ENCODE data around the gene ZNF133. TPM values are rescaled to one million over a fixed set of nuclear protein-coding genes. Genes with fewer than 3 reads are reported as not detected.

ZNF133 gene
- total RNA-seq, 2 experiments from 2014 or later: 5.9 to 6.5 TPM

DNA sequence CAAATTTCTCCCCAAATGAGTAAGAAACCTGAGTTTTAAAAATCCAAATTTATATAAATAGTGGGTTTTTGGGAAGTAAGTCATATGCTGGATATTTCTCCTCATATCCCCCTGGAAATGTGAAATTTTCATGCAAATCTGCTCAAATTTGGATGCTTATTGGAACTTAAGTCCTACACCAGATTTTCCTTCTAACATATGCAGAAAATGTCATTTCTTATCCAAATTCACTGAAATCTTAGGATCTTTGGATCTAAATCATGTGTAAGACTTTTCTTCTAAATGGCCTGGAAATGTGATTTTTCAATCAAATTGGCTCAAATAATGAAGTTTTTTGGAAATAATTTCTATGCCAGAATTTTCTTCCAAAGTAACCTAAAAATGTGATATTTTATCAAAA, 33.0 kb downstream of the ZNF133 start:
- Histone ChIP-seq H3K36me3 (ENCODE audit: insufficient read depth, low read length) (no peaks in the 10 kb centered on the region), H3K4me3 (ENCODE audit: low read depth, low read length, poor library complexity, severe bottlenecking) (no peak overlapping the region), H3K9me3 (ENCODE audit: low read length) (no peaks in the 10 kb centered on the region), H3K4me1 (ENCODE audit: insufficient read depth, low read length, poor library complexity, severe bottlenecking) (no peaks in the 10 kb centered on the region), H2AFZ (ENCODE audit: low read length) (no peak overlapping the region), H3K79me2 (ENCODE audit: insufficient read depth, low read depth, low read length) (no peaks in the 10 kb centered on the region), H4K20me1 (ENCODE audit: insufficient read depth, low read length) (no peaks in the 10 kb centered on the region), H3K9me2 (ENCODE audit: insufficient read depth, low read length) (no peaks in the 10 kb centered on the region), H3K27ac (ENCODE audit: low read depth, low read length, poor library complexity, severe bottlenecking) (no peak overlapping the region), H3K4me2 (ENCODE audit: low read length) (no peak overlapping the region)
- CTCF ChIA-PET (ENCODE audit: unreplicated experiment): no interaction called here
- POLR2A ChIA-PET: no interaction called here
- no peak for TF ChIP-seq EZH2phosphoT487 (IDR thresholded peaks at IDR 0.05; ENCODE audit: borderline replicate concordance, low read depth, low read length)
- TF ChIP-seq, protein P1, sequence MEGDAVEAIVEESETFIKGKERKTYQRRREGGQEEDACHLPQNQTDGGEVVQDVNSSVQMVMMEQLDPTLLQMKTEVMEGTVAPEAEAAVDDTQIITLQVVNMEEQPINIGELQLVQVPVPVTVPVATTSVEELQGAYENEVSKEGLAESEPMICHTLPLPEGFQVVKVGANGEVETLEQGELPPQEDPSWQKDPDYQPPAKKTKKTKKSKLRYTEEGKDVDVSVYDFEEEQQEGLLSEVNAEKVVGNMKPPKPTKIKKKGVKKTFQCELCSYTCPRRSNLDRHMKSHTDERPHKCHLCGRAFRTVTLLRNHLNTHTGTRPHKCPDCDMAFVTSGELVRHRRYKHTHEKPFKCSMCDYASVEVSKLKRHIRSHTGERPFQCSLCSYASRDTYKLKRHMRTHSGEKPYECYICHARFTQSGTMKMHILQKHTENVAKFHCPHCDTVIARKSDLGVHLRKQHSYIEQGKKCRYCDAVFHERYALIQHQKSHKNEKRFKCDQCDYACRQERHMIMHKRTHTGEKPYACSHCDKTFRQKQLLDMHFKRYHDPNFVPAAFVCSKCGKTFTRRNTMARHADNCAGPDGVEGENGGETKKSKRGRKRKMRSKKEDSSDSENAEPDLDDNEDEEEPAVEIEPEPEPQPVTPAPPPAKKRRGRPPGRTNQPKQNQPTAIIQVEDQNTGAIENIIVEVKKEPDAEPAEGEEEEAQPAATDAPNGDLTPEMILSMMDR (conservative IDR thresholded peaks at IDR 0.05; ENCODE audit: low read length): no peak
- no TSS peak for BruUV-seq (replicated peaks)
- intact Hi-C loops (cut with micrococcal nuclease; ENCODE audit: unreplicated experiment): no loop called here
- no peak for DNase-seq (ENCODE audit: low spot score)

DNA sequence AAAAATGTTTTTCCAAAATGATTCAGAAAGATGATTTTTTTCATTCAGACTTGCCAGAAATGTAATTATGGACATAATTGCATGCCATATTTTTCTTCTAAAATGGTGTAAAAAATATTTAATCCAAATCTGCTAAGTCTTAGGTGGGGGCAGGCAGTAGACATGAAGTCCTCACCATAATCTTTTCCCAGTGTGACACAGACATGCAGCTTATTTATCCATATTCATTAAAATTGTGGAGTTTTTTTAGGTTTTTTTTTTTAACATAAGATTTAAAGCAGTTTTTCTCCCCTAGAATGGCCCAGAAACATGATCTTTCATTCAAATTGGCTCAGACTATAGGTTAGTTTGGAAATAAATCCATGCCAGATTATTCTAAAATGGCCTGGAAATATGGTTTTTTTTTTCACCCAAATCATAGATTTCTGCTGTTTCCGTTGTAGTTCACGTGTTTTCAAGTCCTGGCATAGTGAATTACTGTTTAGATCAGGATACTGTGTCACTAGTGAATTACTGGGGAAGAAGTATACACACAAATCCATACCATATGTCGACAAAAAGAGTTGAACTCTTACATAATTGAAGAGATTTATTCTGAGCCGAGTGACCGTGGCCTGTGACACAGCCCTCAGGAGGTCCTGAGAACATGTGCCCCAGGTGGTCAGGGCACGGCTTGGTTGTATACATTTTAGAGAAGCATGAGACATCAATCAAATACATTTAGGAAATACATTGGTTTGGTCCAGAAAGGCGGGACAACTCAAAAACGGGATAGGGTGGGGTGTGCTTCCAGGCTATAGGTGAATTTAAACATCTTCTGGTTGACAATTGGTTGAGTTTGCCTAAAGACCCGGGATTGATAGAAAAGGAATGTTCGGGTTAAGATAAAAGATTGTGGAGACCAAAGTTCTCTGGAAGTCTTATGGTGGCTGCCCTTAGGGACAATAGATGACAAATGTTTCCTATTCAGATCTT, 33.9 kb downstream of the ZNF133 start:
- Histone ChIP-seq H3K4me1 (ENCODE audit: insufficient read depth, low read length, poor library complexity, severe bottlenecking) (no peaks in the 10 kb centered on the region), H2AFZ (ENCODE audit: low read length) (no peak overlapping the region), H3K36me3 (ENCODE audit: insufficient read depth, low read length) (no peaks in the 10 kb centered on the region), H4K20me1 (ENCODE audit: insufficient read depth, low read length) (no peaks in the 10 kb centered on the region), H3K9me2 (ENCODE audit: insufficient read depth, low read length) (no peaks in the 10 kb centered on the region), H3K79me2 (ENCODE audit: insufficient read depth, low read depth, low read length) (no peaks in the 10 kb centered on the region), H3K27ac (ENCODE audit: low read depth, low read length, poor library complexity, severe bottlenecking) (no peak overlapping the region), H3K4me3 (ENCODE audit: low read depth, low read length, poor library complexity, severe bottlenecking) (no peak overlapping the region), H3K4me2 (ENCODE audit: low read length) (no peak overlapping the region), H3K9me3 (ENCODE audit: low read length) (peaks cover 1% of the 10 kb centered on the region; the same call in 1 of the 2 replicates)
- no TSS peak for BruUV-seq (replicated peaks)
- ChIA-PET CTCF (ENCODE audit: unreplicated experiment) (no interaction called here), POLR2A (no interaction called here)
- intact Hi-C loops (cut with micrococcal nuclease; ENCODE audit: unreplicated experiment): no loop called here
- no peak for TF ChIP-seq EZH2phosphoT487 (IDR thresholded peaks at IDR 0.05; ENCODE audit: borderline replicate concordance, low read depth, low read length)
- TF ChIP-seq, protein P1 (conservative IDR thresholded peaks at IDR 0.05; ENCODE audit: low read length): no peak
- no peak for DNase-seq (ENCODE audit: low spot score)

DNA sequence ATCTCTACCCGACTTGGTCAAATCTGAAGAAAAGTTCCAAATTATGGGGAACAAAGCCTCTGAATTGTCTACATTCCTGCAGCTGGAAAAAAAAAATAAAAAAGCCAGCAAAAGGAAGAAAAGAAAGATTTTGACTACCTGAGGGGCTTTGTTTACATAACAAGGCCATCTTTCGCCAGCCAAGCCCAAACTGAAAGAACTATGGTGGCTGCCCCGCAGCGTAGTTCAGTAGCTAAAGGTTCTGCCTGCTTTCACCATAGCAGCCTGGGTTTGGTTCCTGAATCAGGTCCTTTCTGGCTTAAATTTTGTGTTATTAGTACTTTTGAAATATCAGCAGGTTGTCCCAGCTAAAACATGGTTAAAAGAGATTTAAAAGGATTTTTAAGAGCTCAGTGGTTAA, 35.4 kb downstream of the ZNF133 start:
- peaks cover 13% of the 10 kb centered on the region; the same call in 1 of the 2 replicates for H3K9me3 ChIP-seq (ENCODE audit: low read length)
- no peak overlapping the region for H3K4me3 ChIP-seq (ENCODE audit: low read depth, low read length, poor library complexity, severe bottlenecking)
- intact Hi-C loops (cut with micrococcal nuclease; ENCODE audit: unreplicated experiment): no loop called here
- H3K36me3 ChIP-seq (ENCODE audit: insufficient read depth, low read length): no peaks in the 10 kb centered on the region
- H3K27ac ChIP-seq (ENCODE audit: low read depth, low read length, poor library complexity, severe bottlenecking): no peak overlapping the region
- no peak overlapping the region for H3K4me2 ChIP-seq (ENCODE audit: low read length)
- no peaks in the 10 kb centered on the region for H3K9me2 ChIP-seq (ENCODE audit: insufficient read depth, low read length)
- ChIA-PET CTCF (ENCODE audit: unreplicated experiment) (no interaction called here), POLR2A (interaction anchor here (0.7 to 1.6 kb wide), 3 partner anchors 10 to 770 kb away, joined by 3 to 5 read pairs (median 4); no protein-coding TSS in a partner anchor)
- no peaks in the 10 kb centered on the region for H3K4me1 ChIP-seq (ENCODE audit: insufficient read depth, low read length, poor library complexity, severe bottlenecking)
- H3K79me2 ChIP-seq (ENCODE audit: insufficient read depth, low read depth, low read length): no peaks in the 10 kb centered on the region
- BruUV-seq (replicated peaks): no TSS peak
- TF ChIP-seq, protein P1 (conservative IDR thresholded peaks at IDR 0.05; ENCODE audit: low read length): no peak
- no peak for TF ChIP-seq EZH2phosphoT487 (IDR thresholded peaks at IDR 0.05; ENCODE audit: borderline replicate concordance, low read depth, low read length)
- no peak for DNase-seq (ENCODE audit: low spot score)
- no peak overlapping the region for H2AFZ ChIP-seq (ENCODE audit: low read length)
- H4K20me1 ChIP-seq (ENCODE audit: insufficient read depth, low read length): no peaks in the 10 kb centered on the region

All from OCI-LY7 (cell line).